SHP77 (cell line): Measurements from ENCODE around the gene CNTNAP2.

Source experiments
- DNase-seq, 2 experiments: peaks; one replicate each; lab custom pipeline; 2025; lab: John Stamatoyannopoulos, UW

CNTNAP2 gene

DNA sequence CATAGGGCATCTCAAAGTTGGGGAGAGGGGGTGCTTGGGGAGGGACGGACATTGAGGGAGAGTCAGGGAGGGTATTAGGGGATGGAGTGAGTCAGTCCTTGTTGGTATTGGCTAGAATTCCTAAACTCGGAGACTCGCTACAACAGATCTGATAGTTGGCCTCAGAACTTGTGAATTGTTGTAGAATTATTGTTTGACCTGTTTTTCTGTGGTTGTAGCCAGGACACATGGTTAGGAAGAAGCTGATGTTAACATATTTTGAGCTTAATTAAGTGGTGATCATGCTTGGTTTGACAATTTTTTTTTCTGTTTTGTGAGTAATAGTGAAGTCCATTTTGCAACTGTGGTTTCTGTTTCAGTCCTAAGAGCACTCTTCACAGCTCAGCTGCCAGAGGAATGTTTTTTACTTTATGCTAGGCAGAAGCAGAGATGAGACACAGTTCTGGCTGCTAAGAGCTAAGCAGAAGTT is 1283.7 kb downstream of the CNTNAP2 start:
- no peak for DNase-seq

DNA sequence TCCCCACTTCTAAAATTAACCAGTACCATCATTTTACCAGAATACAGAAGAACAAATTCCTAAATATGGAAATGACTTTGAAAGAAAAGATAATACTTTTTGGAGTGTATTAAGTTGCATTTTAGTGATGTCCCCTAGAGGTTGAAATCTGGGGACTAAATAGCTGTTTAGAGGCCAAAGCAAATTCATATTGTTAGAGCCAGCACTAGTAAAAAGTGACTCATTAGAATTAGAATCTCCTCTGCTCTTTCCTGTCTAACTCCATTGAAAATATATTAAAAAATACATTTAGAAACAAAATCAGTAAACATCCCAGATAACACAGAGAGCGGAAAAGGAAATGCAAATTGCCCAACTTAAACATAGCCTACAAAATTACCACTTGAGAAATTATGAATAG is 1284.3 kb downstream of the CNTNAP2 start:
- no peak for DNase-seq

DNA sequence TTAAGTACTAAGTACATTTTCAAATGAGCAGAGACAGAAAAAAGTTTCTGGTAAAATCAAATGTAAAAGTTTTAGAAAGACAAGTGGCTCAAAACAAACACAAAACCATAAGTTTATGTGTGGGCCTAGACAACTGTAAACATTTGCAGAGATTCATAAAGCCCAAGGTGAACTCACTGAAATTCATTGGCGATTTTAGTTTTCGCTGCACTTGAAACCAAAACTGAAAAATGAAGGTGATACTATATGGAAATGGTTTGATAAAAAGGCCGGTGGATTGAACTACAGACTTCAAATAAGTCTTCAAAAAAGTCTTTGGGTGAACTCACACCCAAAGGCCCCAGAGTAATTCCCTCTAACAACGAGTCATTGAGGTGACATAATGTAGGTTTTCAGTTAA is 1289.0 kb downstream of the CNTNAP2 start:
- DNase-seq, result no peak

GRCh38 chr7:147406521-147407135 is 1290.0 kb downstream of the CNTNAP2 start:
- no peak for DNase-seq

- DNase-seq, result no peak
Observed at GRCh38 chr7:147411096-147411495, 1294.5 kb downstream of the CNTNAP2 start.

DNA sequence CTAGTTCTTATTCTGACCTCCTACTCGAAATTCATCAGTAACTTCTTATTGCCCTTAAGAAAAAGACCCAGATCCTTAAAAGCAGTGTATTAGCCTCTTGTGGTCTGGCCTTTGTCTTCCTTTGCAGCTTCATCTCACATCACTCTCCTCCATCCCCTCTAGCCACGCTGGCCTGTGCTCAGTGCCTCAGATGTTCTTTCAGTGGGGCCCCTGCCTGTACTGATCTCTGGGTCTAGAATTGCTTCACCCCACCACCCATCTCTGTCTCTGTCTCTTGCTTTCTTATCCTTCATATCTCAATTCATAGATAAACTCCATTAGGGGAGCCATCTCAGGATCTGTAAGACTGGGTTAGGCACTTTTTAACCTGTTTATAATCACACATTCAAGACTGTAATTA is 1295.5 kb downstream of the CNTNAP2 start:
- no peak for DNase-seq

DNA sequence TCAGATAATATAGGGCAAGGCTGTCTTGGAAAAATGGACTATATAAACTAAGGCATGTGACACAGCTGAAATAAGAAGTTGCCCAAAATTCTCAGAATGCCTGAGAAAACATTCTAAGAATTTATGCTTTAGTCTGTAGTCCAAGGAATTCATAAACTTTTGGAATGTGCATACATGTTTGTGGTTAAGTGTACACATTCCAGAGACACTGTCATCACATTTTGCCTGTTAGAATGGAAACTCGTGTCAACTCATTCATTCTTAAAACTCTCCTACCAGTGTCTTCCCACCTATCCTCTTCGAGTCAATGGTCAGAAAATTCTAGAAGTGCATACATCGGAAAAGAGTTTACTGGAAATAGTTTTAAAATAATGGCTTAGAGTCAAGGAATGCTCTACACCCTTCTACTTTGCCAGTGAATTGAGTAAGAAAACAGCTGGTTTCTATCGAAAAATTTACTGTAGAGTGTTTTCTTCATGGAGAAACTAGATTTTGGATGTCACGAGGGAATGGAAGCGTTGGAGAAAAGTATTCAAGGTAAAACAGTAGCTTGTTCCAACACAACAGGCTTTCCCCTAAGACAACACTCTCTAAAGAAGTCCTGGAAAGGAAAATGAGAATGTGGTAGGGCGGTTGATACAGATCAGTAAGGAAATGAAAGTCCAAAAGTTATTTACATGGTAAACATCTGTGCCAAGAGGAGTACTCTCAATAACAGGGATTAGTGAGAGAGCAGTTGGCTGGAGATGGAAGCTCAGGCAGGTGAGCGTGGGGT is 1296.4 kb downstream of the CNTNAP2 start:
- no peak for DNase-seq

DNA sequence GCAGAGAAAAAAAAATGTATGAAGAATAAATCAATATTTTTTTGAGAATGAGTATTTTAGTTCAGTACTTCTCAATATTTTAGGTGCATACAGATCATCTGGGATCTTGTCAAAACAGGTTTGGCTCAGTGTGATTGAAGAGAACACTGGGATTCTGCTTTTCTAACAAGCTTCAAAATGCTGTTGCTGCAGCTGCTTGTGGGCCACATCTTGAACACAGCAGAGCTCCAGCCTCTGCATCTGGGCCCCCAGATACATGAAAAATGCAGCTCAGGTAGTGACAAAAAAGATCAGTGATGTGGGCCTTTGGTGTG is 1296.9 kb downstream of the CNTNAP2 start:
- DNase-seq, result no peak

DNA sequence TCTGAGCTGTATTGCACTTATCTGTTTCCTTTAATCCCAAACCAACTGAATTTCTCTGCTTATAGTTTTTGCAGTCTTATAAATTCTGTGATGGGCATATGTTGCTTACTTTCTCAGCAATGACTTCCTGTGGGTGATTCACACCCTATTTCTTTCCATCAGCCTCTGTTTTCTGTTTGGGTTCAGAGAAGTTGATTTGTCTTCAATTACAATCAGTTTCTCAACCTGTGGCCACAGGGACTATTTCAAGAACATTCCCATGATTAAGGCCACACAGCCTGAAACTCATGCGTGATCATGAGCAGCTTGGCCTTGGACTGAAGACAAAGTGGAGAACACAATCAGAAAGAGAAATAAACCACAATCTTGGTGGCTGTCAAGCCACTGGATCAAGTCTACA is 1299.4 kb downstream of the CNTNAP2 start:
- no peak for DNase-seq

- DNase-seq, result no peak
Observed at GRCh38 chr7:147418966-147419365, 1302.4 kb downstream of the CNTNAP2 start.

DNA sequence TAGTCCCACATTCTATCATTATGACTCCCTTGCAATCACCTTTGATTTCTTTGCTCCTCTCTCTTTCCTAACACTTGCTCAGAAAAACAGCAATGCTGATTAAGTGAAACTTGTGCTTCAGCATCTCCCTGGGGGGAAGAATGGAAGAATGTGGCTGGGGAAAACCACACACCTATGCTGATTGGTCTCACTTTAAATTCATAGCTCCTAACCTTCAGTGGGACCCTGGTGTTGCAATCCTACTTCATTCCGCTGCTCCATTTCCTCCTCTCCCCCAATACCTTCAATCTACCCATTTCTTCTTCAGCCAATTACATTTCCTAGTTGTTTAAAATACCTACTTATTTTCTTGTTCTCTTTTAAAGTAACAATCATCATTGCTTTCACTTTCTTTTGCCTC is 1307.3 kb downstream of the CNTNAP2 start:
- DNase-seq, result no peak

GRCh38 chr7:147428075-147428474 is 1311.5 kb downstream of the CNTNAP2 start:
- DNase-seq, result no peak

- no peak for DNase-seq
Observed at GRCh38 chr7:147429961-147430360, 1313.4 kb downstream of the CNTNAP2 start.

GRCh38 chr7:147432079-147432478 is 1315.5 kb downstream of the CNTNAP2 start:
- DNase-seq, result peak in 1 of 2 experiments; percentile 8

- no peak for DNase-seq
Observed at GRCh38 chr7:147432576-147432975, 1316.0 kb downstream of the CNTNAP2 start.

GRCh38 chr7:147436718-147437117 is 1320.1 kb downstream of the CNTNAP2 start:
- no peak for DNase-seq

DNA sequence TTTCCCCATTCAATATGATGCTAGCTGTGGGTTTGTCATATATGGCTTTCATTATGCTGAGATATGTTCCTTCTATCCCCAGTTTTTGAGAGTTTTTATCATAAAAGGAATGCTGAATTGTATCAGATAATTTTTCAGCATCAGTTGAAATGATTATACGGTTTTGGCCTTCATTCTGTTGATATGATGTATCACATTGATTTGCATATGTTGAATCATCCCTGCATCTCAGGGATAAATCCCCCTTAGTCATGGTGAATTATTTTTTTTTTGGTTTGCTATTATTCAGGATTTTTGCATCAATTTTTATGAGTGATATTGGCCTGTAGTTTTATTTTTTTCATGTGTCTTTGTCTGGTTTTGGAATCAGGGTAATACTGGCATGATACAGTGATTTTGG is 1321.6 kb downstream of the CNTNAP2 start:
- no peak for DNase-seq

GRCh38 chr7:147443942-147444341 is 1327.3 kb downstream of the CNTNAP2 start:
- DNase-seq, result no peak

- DNase-seq, result no peak
Observed at GRCh38 chr7:147452816-147453215, 1336.2 kb downstream of the CNTNAP2 start.

- no peak for DNase-seq
Observed at GRCh38 chr7:147465223-147465622, 1348.6 kb downstream of the CNTNAP2 start.

DNA sequence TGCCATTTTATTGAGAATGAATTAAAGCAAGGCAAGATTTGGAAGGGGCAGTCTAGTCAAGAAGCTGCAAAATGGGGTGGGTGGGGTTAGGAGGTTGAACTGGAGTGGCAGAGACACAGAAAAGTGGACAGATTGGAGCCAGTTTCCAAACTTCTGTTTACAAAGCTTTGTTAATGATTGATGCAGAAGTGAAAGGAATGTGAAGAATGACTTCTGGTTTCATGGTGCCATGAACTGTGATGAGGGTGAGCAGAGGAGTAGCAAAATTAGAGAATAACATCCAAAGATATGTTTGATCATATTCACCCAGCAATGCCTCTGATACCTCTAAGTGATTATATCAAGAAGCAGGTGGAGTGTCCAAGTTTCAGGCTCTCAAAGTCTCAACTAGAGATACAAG is 1356.0 kb downstream of the CNTNAP2 start:
- DNase-seq, result no peak

GRCh38 chr7:147474862-147475261 is 1358.3 kb downstream of the CNTNAP2 start:
- no peak for DNase-seq

- no peak for DNase-seq
Observed at GRCh38 chr7:147477526-147477925, 1360.9 kb downstream of the CNTNAP2 start.

DNA sequence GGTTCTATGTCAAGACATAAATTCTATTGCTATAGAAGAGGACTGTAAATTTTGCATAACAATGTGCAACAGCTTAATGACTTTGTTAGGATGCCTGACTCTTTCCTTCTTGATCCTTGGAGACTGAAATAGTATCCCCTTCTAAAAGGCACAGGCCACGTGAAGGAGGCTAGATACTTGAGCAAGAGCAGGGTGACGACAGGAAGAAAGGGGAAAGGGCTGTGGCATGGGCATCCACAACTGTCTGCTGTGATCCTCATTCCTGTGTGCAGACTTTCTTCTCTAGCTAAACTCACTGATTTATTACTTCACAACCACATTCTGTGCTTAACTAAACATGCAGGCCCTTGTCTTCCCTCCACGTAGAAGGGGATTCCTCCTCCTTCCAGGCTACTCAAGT is 1362.2 kb downstream of the CNTNAP2 start:
- no peak for DNase-seq
